Activated T-cell treated with anti-CD3 and anti-CD28 coated beads for 1 hour (primary cell): ENCODE measurements around the gene PTPRF.

Experiments
- DNase-seq: peaks from one replicate; pipeline ENCODE4 v3.0.0-alpha.2; 2020; ENCODE audit warnings: low read depth

The PTPRF gene

DNA sequence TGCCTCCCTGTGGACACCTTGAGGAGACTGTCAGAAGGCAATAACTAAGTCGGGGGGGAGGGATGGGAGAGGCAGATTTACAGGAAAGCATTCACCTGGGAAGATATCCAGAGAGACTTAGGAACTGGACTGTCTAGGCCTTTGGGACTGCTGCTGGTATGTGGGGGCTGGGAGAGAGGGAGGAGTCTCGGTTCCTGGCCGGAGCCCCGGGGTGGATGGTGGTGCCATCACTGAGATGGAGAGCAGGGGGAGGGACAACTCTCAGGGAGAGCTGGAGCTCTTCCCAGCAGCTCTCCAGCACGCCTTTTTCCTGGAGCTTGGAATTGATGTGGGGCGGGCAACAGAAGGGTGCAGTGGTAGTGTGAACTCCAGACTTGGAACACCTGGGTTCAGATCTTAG, 22.1 kb downstream of the PTPRF start:
- DNase-seq: no peak

DNA sequence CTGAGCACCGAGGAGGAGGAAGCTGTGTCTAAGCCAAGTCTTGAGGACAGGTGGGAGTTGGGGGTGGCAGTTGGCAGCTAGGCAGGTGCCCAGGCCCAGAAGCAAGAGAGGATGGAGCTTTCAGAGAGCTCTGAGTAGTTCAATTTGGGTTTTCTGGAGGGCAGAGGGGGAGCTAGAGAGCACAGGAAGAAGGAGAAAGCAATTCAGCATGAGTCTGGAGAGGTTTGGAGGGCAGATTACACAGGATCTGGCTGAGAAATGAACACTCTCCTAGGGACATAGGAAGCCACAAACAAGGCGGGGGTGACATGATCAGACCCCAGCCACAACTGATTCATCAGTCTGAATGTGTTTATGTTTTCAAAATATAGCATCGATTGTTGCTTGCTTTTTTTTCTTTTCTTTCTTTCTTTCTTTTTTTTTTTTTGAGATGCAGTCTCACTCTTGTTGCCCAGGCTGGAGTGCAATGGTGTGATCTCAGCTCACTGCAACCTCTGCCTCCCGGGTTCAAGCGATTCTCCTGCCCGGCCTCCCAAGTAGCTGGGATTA, 23.8 kb downstream of the PTPRF start:
- no peak for DNase-seq

GRCh38 chr1:43556782-43557181, 26.1 kb downstream of the PTPRF start:
- DNase-seq: no peak

DNA sequence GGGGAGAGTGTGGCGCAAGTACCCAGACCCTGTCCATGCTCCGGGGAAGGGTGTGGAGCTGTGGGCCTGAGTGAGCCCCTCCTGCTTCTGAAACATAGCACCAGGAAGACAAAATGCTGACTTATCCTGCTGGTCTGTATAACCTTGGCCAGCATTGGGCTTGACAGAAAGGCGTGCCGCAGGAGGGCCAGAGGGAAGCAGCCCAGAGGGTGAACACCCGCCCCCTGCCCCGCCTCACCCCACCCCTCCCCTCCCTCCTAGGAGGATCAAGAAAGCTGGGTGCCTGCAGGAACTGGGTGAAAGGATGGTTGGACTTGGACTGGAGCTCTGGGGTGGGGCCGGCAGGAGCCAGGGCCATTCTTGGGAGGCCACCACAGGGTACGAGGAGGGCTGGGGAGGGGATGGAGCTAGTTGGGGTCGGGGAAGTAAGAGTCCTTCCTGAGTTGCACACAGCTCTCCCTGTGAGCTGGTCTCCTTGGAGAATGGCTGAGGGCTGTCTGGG, 27.1 kb downstream of the PTPRF start:
- DNase-seq: no peak

DNA sequence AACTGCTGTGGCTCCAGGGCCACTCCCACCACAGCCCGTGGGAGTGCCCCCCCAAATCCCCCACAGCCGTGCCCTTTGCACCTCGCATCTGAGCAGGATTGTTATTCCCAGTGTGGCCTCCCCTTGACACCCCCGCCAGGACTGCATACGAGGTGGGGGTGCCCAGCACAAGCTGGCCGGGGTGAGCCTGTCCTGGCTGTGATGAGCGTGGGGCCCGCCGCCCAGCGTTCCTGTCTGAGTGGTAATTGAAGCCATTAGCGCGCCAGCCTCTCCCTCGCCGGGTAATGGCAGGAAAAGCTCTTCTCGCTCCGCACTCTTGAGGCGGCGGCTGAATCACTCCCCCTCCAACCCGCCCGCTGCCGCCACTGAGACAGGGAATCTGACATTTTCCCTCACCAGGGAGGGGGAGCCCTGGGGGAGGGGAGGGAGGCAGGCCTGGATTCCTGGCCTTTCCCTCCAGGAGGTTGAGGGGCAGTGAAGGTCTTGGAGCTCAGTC, 27.7 kb downstream of the PTPRF start:
- DNase-seq: no peak

DNA sequence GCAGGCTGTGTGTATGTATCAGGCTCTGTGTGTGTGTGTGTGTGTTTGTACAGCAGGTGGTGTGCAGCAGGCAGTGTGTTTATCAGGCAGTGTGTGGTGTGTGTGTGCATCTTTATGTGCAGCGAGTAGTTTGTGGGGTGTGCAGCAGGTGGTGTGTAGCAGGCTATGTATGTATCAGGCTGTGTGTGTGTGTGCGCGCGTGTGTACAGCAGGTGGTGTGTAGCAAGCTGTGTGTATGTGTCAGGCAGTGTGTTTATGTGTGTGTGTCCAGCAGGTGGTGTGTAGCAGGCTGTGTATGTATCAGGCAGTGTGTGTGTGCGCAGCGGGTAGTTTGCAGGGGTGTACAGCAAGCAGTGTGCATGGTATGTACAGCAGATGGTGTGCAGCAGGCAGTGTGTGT, 29.0 kb downstream of the PTPRF start:
- no peak for DNase-seq

DNA sequence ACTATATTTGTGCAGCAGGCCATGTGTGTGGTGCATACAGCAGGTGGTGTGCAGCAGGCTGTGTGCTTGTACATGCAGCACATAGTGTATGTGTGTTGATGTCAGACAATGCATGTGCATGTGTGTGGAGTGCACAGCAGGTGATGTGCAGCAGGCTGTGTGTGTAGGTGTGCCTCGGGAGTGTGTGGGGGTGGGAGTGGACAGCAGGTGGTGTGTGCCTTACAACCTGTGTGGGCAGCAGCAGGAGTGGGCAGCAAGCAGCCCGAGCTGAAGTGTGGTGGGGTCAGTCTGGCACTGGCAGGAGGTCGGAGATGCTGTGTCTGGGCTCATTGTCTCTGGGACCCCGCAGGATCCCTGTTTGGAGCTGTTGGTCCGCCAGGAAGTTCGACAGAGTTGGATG, 29.6 kb downstream of the PTPRF start:
- no peak for DNase-seq

GRCh38 chr1:43563876-43564539, 33.3 kb downstream of the PTPRF start:
- DNase-seq: no peak

- no peak for DNase-seq
Measured at GRCh38 chr1:43564551-43565348, 34.1 kb downstream of the PTPRF start.

DNA sequence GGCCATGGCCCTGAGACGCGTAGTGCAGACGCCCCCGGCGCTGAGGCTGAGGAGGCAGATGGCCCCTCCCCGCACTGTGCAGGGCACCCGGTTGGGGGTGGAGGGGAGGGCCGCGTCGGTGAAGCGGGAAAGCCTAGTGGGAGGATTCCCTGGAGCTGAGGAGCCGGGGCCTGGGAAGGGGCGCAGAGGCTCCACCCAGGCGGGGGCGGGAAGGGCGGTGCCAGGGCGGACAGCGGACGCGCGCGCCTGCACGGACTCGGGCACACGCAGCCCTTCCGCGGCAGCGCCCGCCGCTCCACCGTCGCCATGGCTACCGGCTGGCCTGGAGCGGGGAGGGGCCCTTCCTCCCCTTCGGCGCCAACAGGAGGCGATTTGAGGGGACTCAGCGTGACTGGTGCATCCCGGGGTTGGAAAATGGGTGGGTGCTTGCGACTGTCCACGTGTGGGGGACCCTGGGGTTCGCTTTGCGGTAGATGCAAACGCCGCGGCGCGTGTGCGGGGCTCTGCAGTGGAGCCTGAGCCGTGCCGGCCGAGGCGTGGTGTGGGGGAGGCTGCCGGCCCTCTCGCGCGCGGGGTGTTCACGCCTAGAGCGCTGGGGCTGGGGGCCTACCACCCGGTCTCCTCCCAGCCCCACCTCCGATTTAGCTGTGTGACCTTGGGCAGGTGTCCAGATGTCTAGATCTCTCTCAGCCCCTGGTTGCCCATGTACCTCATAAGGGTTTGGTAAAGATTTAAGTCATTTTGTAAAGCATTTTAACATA, 35.1 kb downstream of the PTPRF start:
- no peak for DNase-seq

GRCh38 chr1:43566382-43567044, 35.8 kb downstream of the PTPRF start:
- DNase-seq: no peak

DNA sequence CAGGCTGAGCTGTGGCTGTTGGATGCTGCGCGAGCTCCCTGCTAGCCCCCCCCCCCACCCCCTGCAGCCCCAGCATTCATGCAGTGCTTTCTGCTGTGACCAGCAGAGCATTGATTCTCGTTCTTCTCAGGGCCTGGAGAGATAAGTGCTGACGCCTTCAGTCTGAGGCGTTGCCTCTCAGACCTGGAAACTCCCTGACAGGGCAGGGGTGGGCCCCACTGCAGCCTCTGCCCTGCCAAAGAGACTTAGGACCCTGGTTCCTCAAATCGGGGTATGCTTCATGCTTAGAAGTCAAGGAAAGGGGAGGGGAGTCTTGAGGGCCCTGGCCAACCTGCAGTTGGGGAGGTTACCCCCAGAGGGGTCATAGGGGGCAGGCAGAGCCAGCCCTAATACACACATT, 38.5 kb downstream of the PTPRF start:
- no peak for DNase-seq

DNA sequence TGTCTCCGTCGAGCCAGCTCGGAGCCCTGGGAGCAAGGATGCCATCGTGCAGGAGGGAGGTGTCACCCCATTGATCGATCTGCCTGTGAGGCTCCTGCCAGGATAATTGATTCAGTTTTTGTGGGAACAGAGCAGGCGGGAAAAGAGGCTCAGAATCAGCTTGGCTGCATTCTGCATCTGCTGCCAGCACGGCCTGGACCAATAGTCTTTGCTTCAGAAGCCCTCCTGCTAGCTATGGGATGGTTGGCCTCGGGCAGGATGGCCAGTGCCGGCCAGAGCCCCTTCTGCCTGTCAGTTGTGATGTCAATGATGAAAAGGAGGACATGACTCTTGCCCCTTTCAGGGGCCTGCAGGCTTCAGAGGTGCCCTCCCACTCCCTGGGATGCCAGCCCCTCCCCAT, 39.6 kb downstream of the PTPRF start:
- no peak for DNase-seq

DNA sequence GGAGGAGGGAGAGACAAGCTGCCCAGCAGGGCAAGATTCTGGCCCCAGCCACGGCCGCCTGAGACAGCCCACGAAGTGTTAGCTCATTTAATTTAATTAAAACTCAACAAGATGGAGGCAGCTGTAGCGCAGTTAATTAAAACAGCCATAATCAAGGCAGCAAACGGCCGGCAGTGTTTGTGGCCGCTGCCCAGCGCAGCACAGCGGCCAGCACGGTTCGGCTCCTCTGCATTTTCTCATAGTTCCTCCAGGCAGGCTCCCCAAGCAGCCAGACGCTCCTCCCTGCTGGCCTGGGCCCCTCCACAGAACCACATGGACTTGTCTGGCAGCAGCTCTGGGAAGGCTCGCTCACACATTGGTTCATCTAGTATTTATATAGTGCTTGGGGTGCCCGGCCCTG, 40.0 kb downstream of the PTPRF start:
- no peak for DNase-seq

- no peak for DNase-seq
Measured at GRCh38 chr1:43572084-43572483, 41.4 kb downstream of the PTPRF start.

- DNase-seq: no peak
Measured at GRCh38 chr1:43572538-43572937, 41.9 kb downstream of the PTPRF start.

- DNase-seq: no peak
Measured at GRCh38 chr1:43573066-43573800, 42.5 kb downstream of the PTPRF start.

- no peak for DNase-seq
Measured at GRCh38 chr1:43576521-43576920, 45.8 kb downstream of the PTPRF start.

GRCh38 chr1:43577655-43578542, 47.2 kb downstream of the PTPRF start:
- DNase-seq: no peak

- DNase-seq: no peak
Measured at GRCh38 chr1:43580039-43580438, 49.4 kb downstream of the PTPRF start.
